HFF-Myc (cell line): Measurements from ENCODE around the gene LIMS2.

ENCODE experiments used
- DNase-seq: peaks from one replicate; pipeline ENCODE4 v3.0.0-alpha.2; 2011; ENCODE audit warnings: low read depth; ENCODE audit errors: extremely low read depth
- H3K4me3 ChIP-seq: replicated peaks from 2 replicates; pipeline ENCODE4 v1.5.1; 2011; ENCODE audit warnings: low read depth, mild to moderate bottlenecking, control low read depth, low read length
- CTCF ChIP-seq: IDR thresholded peaks from 2 replicates; pipeline ENCODE4 v1.5.1; 2012; ENCODE audit warnings: mild to moderate bottlenecking, low read depth, low read length, control low read depth; ENCODE audit errors: missing control alignments

Gene LIMS2

GRCh38 chr2:127635380-127636237 lies 39.7 kb downstream of the LIMS2 start:
- no peak overlapping the region for H3K4me3 ChIP-seq
- no peak for DNase-seq
- no peak for TF ChIP-seq CTCF

GRCh38 chr2:127634626-127635379 lies 40.5 kb downstream of the LIMS2 start:
- DNase-seq = no peak
- TF ChIP-seq CTCF = no peak
- no peak overlapping the region for H3K4me3 ChIP-seq

- DNase-seq = no peak
- no peak overlapping the region for H3K4me3 ChIP-seq
- TF ChIP-seq CTCF = no peak
Measured at GRCh38 chr2:127634066-127634617, 41.2 kb downstream of the LIMS2 start.

GRCh38 chr2:127633556-127634065 lies 41.7 kb downstream of the LIMS2 start:
- no peak overlapping the region for H3K4me3 ChIP-seq
- DNase-seq = no peak
- TF ChIP-seq CTCF = no peak

- TF ChIP-seq CTCF = no peak
- H3K4me3 ChIP-seq = no peak overlapping the region
- DNase-seq = no peak
Measured at GRCh38 chr2:127632592-127633489, 42.5 kb downstream of the LIMS2 start.

- no peak for DNase-seq
- H3K4me3 ChIP-seq = no peak overlapping the region
- no peak for TF ChIP-seq CTCF
Measured at GRCh38 chr2:127631997-127632581, 43.2 kb downstream of the LIMS2 start.
